K562 (cell line): Measurements from ENCODE around the gene TMEM222. TPM values are rescaled to one million over a fixed set of nuclear protein-coding genes. Genes with fewer than 3 reads are reported as not detected.

Source experiments
- ATAC-seq: fragments of 200-7000 bp; cut with Tn5 transposase; 3 replicates; pipeline ENCODE4 v1.9.1; 2020; ENCODE audit warnings: moderate library complexity
- BruUV-seq: library from RNA; stranded (reverse); fragments of 400-500 nt; replicated peaks from 2 replicates; lab custom pipeline; 2021; lab: Mats Ljungman, UMichigan
- CTCF ChIA-PET: fragments of 300-600 bp; formaldehyde crosslinking; extraction: SDS; loops from one replicate; lab custom pipeline; 2021; ENCODE audit warnings: low intra/inter-chr PET ratio; lab: Yijun Ruan, JAX
- POLR2A ChIA-PET: fragments of 300-600, 350-650 bp; sonication (Branson Sonifier 250); formaldehyde crosslinking; extraction: SDS; loops from one replicate; lab custom pipeline; 2021; ENCODE audit warnings: antibody characterized with exemption, inconsistent platforms; lab: Yijun Ruan, JAX
- DNase-seq, 4 experiments: peaks; one replicate each; pipeline versions ENCODE4 v3.0.0 to v3.0.0-alpha.2; 2011 to 2018; ENCODE audit warnings: low spot score in 3 of 4, mixed read lengths in 3 of 4; ENCODE audit errors: extremely low read depth in 1 of 4
- FAIRE-seq: peaks from 2 replicates; lab custom pipeline; 2011; peaks lifted over from hg19 to GRCh38; lab: Jason Lieb, UNC
- H2AFZ ChIP-seq: 2 replicates; pipeline ENCODE4 v1.6.0; 2011; ENCODE audit warnings: low read depth, low read length, control low read depth, inconsistent platforms
- H3K27ac ChIP-seq: fragments of 200-600 bp; 3 replicates; pipeline ENCODE4 v1.8.0; 2011; ENCODE audit warnings: low read depth, mild to moderate bottlenecking, control low read depth, inconsistent platforms, low read length, moderate library complexity, mixed read lengths; ENCODE audit errors: extremely low read depth
- H3K27me3 ChIP-seq, 2 experiments: fragments of 300-600 bp in 1 of 2; 2 replicates in 1 of 2; 3 replicates in 1 of 2; pipeline versions ENCODE4 v1.6.0 to v1.8.0; 2011; ENCODE audit warnings: inconsistent platforms in 2 of 2, low read length in 2 of 2, mild to moderate bottlenecking in 1 of 2, mixed read lengths in 1 of 2, moderate library complexity in 1 of 2; ENCODE audit not compliant: control insufficient read depth in 2 of 2, insufficient read depth in 2 of 2
- H3K36me3 ChIP-seq: fragments of 300-600 bp; 3 replicates; pipeline ENCODE4 v1.8.0; 2011; ENCODE audit warnings: mild to moderate bottlenecking, low read length, inconsistent platforms; ENCODE audit not compliant: control insufficient read depth, insufficient read depth
- H3K4me1 ChIP-seq, 2 experiments: fragments of 200-600 bp in 1 of 2; replicated peaks in 1 of 2; 2 replicates in 1 of 2; 3 replicates in 1 of 2; pipeline versions ENCODE4 v1.5.1 to v1.8.0; 2011; ENCODE audit warnings: inconsistent platforms in 2 of 2, low read length in 2 of 2, mild to moderate bottlenecking in 1 of 2, mixed read lengths in 1 of 2, moderate library complexity in 1 of 2; ENCODE audit not compliant: control insufficient read depth in 2 of 2, insufficient read depth in 2 of 2
- H3K4me2 ChIP-seq: 2 replicates; pipeline ENCODE4 v1.6.1; 2011; ENCODE audit warnings: low read length, control low read depth, inconsistent platforms, mixed read lengths; ENCODE audit not compliant: insufficient read depth
- H3K4me3 ChIP-seq: fragments of 200-600 bp; sonication (generic), shearing (Covaris generic); 2 replicates; pipeline ENCODE4 v1.5.1; 2016; ENCODE audit warnings: control low read depth, inconsistent platforms
- H3K79me2 ChIP-seq: fragments of 200-600 bp; 3 replicates; pipeline ENCODE4 v1.8.0; 2011; ENCODE audit warnings: low read length, inconsistent platforms; ENCODE audit not compliant: control insufficient read depth, insufficient read depth
- H3K9ac ChIP-seq, 2 experiments: 2 replicates each; pipeline versions ENCODE4 v1.6.0 to v1.6.1; 2011; ENCODE audit warnings: low read depth in 2 of 2, low read length in 2 of 2, control low read depth in 1 of 2, inconsistent platforms in 1 of 2, mild to moderate bottlenecking in 1 of 2, mixed read lengths in 1 of 2; ENCODE audit not compliant: insufficient read depth in 1 of 2
- H3K9me1 ChIP-seq: one replicate; pipeline ENCODE4 v1.6.0; 2011; ENCODE audit warnings: inconsistent platforms, mild to moderate bottlenecking, low read length, moderate library complexity; ENCODE audit not compliant: control insufficient read depth, insufficient read depth
- H3K9me3 ChIP-seq: replicated peaks from 2 replicates; pipeline ENCODE4 v1.5.1; 2011; ENCODE audit warnings: low read depth, low read length, inconsistent platforms; ENCODE audit not compliant: control insufficient read depth, insufficient read depth
- H4K20me1 ChIP-seq: replicated peaks from 2 replicates; pipeline ENCODE4 v1.6.1; 2011; ENCODE audit warnings: low read length, inconsistent platforms, mixed read lengths; ENCODE audit not compliant: control insufficient read depth, insufficient read depth
- ARID3B ChIP-seq: fragments of 250-450 bp; sonication (Bioruptor Pico); IDR thresholded peaks from 2 replicates; pipeline ENCODE4 v1.4.0; 2020; ENCODE audit warnings: borderline replicate concordance
- CREB5 ChIP-seq: fragments of 250-450 bp; sonication (Bioruptor Pico); IDR thresholded peaks from 2 replicates; pipeline ENCODE4 v1.5.0; 2020; ENCODE audit warnings: mild to moderate bottlenecking
- MXD1 ChIP-seq: fragments of 250-450 bp; sonication (Bioruptor Pico); IDR thresholded peaks from 2 replicates; pipeline ENCODE4 v1.8.0; 2021; ENCODE audit warnings: borderline replicate concordance, mild to moderate bottlenecking, moderate library complexity; ENCODE audit not compliant: poor library complexity, severe bottlenecking
- MYBL2 ChIP-seq, 2 experiments: fragments of 450-650 bp in 1 of 2; sonication (generic) in 1 of 2; formaldehyde crosslinking in 1 of 2; IDR thresholded peaks; 2 replicates each; pipeline versions ENCODE4 v1.6.1 to v1.8.1; 2017 to 2022; ENCODE audit warnings: borderline replicate concordance in 1 of 2, inconsistent platforms in 1 of 2, low read depth in 1 of 2, mild to moderate bottlenecking in 1 of 2, missing genetic modification reagents in 1 of 2, moderate library complexity in 1 of 2
- PPARD ChIP-seq: fragments of 250-450 bp; sonication (Bioruptor Pico); IDR thresholded peaks from 2 replicates; pipeline ENCODE4 v1.8.0; 2022; ENCODE audit warnings: inconsistent platforms, mild to moderate bottlenecking, moderate library complexity
- RAD51 ChIP-seq: fragments of 450-650 bp; IDR thresholded peaks from 2 replicates; pipeline ENCODE4 v1.7.1; 2016; ENCODE audit warnings: low read depth, mild to moderate bottlenecking, borderline replicate concordance
- RNF219 ChIP-seq: fragments of 250-450 bp; sonication (Bioruptor Pico); IDR thresholded peaks from 2 replicates; pipeline ENCODE4 v1.5.0; 2022; ENCODE audit warnings: mild to moderate bottlenecking
- SLC30A9 ChIP-seq: fragments of 250-450 bp; sonication (Bioruptor Pico); IDR thresholded peaks from 2 replicates; pipeline ENCODE4 v1.8.0; 2022; ENCODE audit warnings: mild to moderate bottlenecking, moderate library complexity
- ZBTB11 ChIP-seq, 3 experiments: fragments of 200-800 bp in 1 of 3; fragments of 250-450 bp in 1 of 3; fragments of 450-650 bp in 1 of 3; sonication (Bioruptor Pico) in 1 of 3; sonication (Bioruptor generic) in 1 of 3; formaldehyde crosslinking in 1 of 3; IDR thresholded peaks; 2 replicates each; pipeline versions ENCODE4 v1.6.1 to v1.8.0; 2016 to 2022; ENCODE audit warnings: mild to moderate bottlenecking in 2 of 3, missing genetic modification characterization in 2 of 3, missing compliant biosample characterization in 1 of 3, moderate library complexity in 1 of 3
- ZNF121 ChIP-seq: sonication (generic); formaldehyde crosslinking; conservative IDR thresholded peaks from 2 replicates; pipeline ENCODE4 v1.8.0; 2022; ENCODE audit warnings: missing genetic modification reagents
- WGBS: fragments of 100-300 bp; shearing (Covaris generic); methylation state at CpG from one replicate; pipeline ENCODE4 v1.1.6; 2016; ENCODE audit warnings: low coverage, mixed read lengths; ENCODE audit not compliant: insufficient coverage; ENCODE audit errors: missing lambda C conversion rate; 5-methylcytosine and 5-hydroxymethylcytosine counted together
- in situ Hi-C: fragments of 300-500 bp; cut with MboI; formaldehyde crosslinking; loops from 4 replicates; pipeline ENCODE4 v1.15.0; 2018; ENCODE audit warnings: inconsistent platforms, mixed read lengths
- intact Hi-C: fragments of 100-400 bp; cut with micrococcal nuclease; formaldehyde crosslinking; loops from 2 replicates; pipeline ENCODE4 v1.14.2; 2022
- polyA plus RNA-seq, 8 experiments: library from polyadenylated mRNA; depleted of rRNA in 4 of 8; stranded (reverse) in 5 of 8; unstranded in 3 of 8; fragments of >200 nt; fragmentation: Nextera tagmentation in 2 of 8; fragmentation: Illumina TruSeq in 1 of 8; extraction: Ambion mirVana in 2 of 8; extraction: Trizol in 1 of 8; gene quantifications; 2 replicates each; pipeline versions ENCODE4 v1.2.1 to v1.2.3, GENCODE V29; 2011 to 2014; ENCODE audit warnings: inconsistent platforms in 1 of 8, missing spikeins in 1 of 8
- total RNA-seq, 7 experiments: library from RNA; depleted of rRNA in 6 of 7; stranded (reverse); fragments of >200 nt in 6 of 7; fragmentation: Illumina TruSeq in 2 of 7; extraction: Trizol in 2 of 7; gene quantifications; 2 replicates each; pipeline versions ENCODE4 v1.2.1 to v1.2.3, GENCODE V29; 2011 to 2021; ENCODE audit warnings: low replicate concordance in 1 of 7

TMEM222 gene
- total and polyA plus RNA-seq, 9 of the 15 experiments (the other 6 are each of a cell fraction or from before 2014, with no cell fraction given) = 6.9 to 48.0 (median 32.8) TPM

GRCh38 chr1:27297903-27298302 is 24.1 kb upstream of the TMEM222 start:
- no peak overlapping the region for H3K4me2 ChIP-seq
- H2AFZ ChIP-seq = no peak overlapping the region
- H3K4me3 ChIP-seq = no peak overlapping the region
- no TSS peak for BruUV-seq
- intact Hi-C loops = loop anchor here (5.0 kb wide), 3 partner anchors 251 to 364 kb away; no protein-coding TSS in a partner anchor
- peaks cover 47% of the 10 kb centered on the region; the same call in 2 of the 3 replicates for H3K36me3 ChIP-seq
- 59% methylated on average over 3 of the region's 3 CpGs for WGBS
- H3K79me2 ChIP-seq = no peaks in the 10 kb centered on the region
- peak overlapping the region in 1 of 2 experiments; percentile 21; a peak in 1 of 4 replicates for H3K9ac ChIP-seq
- H3K9me3 ChIP-seq = no peaks in the 10 kb centered on the region
- DNase-seq (no peak), ATAC-seq (no peak), FAIRE-seq (no peak)
- peaks cover 0 to 7% of the 10 kb centered on the region in 2 experiments; a peak in 2 of 5 replicates for H3K4me1 ChIP-seq
- H3K9me1 ChIP-seq = peaks cover 3% of the 10 kb centered on the region
- CTCF ChIA-PET = interaction anchor here (0.7 to 2.6 kb wide), 3 partner anchors 90 to 309 kb away, joined by 3 to 16 read pairs (median 13); no protein-coding TSS in a partner anchor
- in situ Hi-C loops = no loop called here
- POLR2A ChIA-PET = interaction anchor here (0.8 to 1.6 kb wide), 4 partner anchors 15 to 230 kb away, joined by 3 to 5 read pairs (median 3); partner anchors contain the start of gene MAP3K6
- H3K27me3 ChIP-seq = no peaks in the 10 kb centered on the region
- H3K27ac ChIP-seq = no peak overlapping the region
- H4K20me1 ChIP-seq = 0 out of 2 replicates have a peak, but pooled peaks cover 7% of the 10 kb centered on the region
- TF ChIP-seq ARID3B (CRISPR knock-in tag) (no peak), SLC30A9 (no peak), ZBTB11 (CRISPR knock-in tag; IDR thresholded peaks at IDR 0.05) (no peak), CREB5 (CRISPR knock-in tag) (no peak), RAD51 (no peak), ZNF121 (CRISPR knock-in tag) (no peak), MXD1 (CRISPR knock-in tag) (no peak), MYBL2 (IDR thresholded peaks at IDR 0.05; ENCODE audit: low read depth) (no peak), MYBL2 (CRISPR knock-in tag; IDR thresholded peaks at IDR 0.05; ENCODE audit: borderline replicate concordance) (no peak), RNF219 (CRISPR knock-in tag) (no peak), PPARD (CRISPR knock-in tag) (no peak)
